Measurements from ENCODE around the gene MGAT4A. TPM values are rescaled to one million over a fixed set of nuclear protein-coding genes. Genes with fewer than 3 reads are reported as not detected.

MGAT4A gene
- total and polyA plus RNA-seq, 2 donors (not counting 1 experiment from before 2014, with no cell fraction given): 16.5 to 32.7 TPM

DNA sequence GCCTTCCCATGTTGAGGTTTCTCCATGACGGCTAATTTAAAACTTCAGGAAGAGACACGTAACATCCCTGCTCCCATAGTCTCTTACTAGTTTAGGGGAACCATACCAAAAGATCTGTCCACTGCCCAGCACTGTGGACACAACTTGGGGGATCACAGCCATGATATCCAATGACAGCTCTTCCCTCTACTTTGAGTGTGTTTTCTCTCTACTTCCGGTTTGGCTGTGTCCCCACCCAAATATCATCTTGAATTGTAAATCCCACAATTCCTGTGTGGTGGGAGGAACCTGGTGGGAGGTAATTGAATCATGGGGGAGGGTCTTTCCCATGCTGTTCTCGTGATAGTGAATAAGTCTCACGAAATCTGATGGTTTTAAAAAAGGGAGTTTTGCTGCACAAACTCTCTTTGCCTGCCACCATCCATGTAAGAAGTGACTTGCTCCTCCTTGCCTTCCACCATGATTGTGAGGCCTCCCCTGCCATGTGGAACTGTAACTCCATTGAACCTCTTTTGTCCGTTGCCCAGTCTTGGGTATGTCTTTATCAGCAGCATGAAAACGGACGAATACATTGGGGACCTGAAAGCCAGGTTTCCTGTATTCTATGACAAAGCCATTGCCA, 1.6 kb upstream of the MGAT4A start:
- Histone ChIP-seq H3K27me3 (replicated peaks in 1 of 4; ENCODE audit: control extremely low read depth in 1 of 4, control insufficient read depth in 3 of 4, insufficient read depth in 4 of 4, low read length in 3 of 4) (no peaks in the 10 kb centered on the region), H3K4me1 (ENCODE audit: control insufficient read depth in 2 of 2, insufficient read depth in 2 of 2, low read length in 2 of 2) (peaks cover 23 to 41% of the 10 kb centered on the region in 2 donors), H3K9ac (ENCODE audit: low read length) (no peak overlapping the region), H3K4me2 (replicated peaks; ENCODE audit: low read depth, low read length, poor library complexity, severe bottlenecking) (no peak overlapping the region), H3K4me3 (ENCODE audit: control extremely low read depth in 1 of 5, extremely low read depth in 1 of 5, insufficient read depth in 1 of 5, low read depth in 2 of 5, low read length in 4 of 5) (no peak overlapping the region), H2AFZ (ENCODE audit: insufficient read depth, low read depth, low read length, poor library complexity, severe bottlenecking) (no peak overlapping the region), H3K36me3 (replicated peaks in 1 of 2; ENCODE audit: control extremely low read depth in 1 of 2, control insufficient read depth in 1 of 2, extremely low read depth in 1 of 2, insufficient read depth in 2 of 2, low read length in 1 of 2) (no peaks in the 10 kb centered on the region), H3K79me2 (ENCODE audit: control insufficient read depth, insufficient read depth, low read length) (peaks cover 13% of the 10 kb centered on the region), H3K27ac (ENCODE audit: low read length in 2 of 2) (no peak overlapping the region), H4K20me1 (ENCODE audit: control insufficient read depth, insufficient read depth, low read length, poor library complexity, severe bottlenecking) (no peaks in the 10 kb centered on the region), H3K9me3 (ENCODE audit: control extremely low read depth in 1 of 3, control insufficient read depth in 2 of 3, insufficient read depth in 1 of 3, low read length in 2 of 3) (no peaks in the 10 kb centered on the region)
- Mint-ChIP-seq H3K4me3 (peak overlapping the region; percentile 93), H3K27ac (peak overlapping the region; percentile 72), H3K4me1 (peaks cover 43% of the 10 kb centered on the region), H3K9me3 (ENCODE audit: insufficient read depth) (no peaks in the 10 kb centered on the region), H3K27me3 (no peaks in the 10 kb centered on the region)
- ATAC-seq (ENCODE audit: low read depth): no peak
- POLR2A ChIA-PET: no interaction called here
- 97% methylated on average over 3 of the region's 8 CpGs for whole genome bisulfite sequencing (ENCODE audit: insufficient coverage)
- CTCF ChIA-PET: interaction anchor here (0.8 to 1.8 kb wide), 4 partner anchors 12 to 104 kb away, joined by 3 to 7 read pairs (median 4); no protein-coding TSS in a partner anchor
- TF ChIP-seq, protein P1, sequence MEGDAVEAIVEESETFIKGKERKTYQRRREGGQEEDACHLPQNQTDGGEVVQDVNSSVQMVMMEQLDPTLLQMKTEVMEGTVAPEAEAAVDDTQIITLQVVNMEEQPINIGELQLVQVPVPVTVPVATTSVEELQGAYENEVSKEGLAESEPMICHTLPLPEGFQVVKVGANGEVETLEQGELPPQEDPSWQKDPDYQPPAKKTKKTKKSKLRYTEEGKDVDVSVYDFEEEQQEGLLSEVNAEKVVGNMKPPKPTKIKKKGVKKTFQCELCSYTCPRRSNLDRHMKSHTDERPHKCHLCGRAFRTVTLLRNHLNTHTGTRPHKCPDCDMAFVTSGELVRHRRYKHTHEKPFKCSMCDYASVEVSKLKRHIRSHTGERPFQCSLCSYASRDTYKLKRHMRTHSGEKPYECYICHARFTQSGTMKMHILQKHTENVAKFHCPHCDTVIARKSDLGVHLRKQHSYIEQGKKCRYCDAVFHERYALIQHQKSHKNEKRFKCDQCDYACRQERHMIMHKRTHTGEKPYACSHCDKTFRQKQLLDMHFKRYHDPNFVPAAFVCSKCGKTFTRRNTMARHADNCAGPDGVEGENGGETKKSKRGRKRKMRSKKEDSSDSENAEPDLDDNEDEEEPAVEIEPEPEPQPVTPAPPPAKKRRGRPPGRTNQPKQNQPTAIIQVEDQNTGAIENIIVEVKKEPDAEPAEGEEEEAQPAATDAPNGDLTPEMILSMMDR (IDR thresholded peaks at IDR 0.05): no peak
- TF ChIP-seq EZH2 (IDR thresholded peaks at IDR 0.05; ENCODE audit: borderline replicate concordance, insufficient read depth, low read depth, low read length, poor library complexity, severe bottlenecking): no peak
- DNase-seq: no peak
- intact Hi-C loops (cut with micrococcal nuclease): loop anchor here (5.0 kb wide), 1 partner anchor 90 kb away; no protein-coding TSS in a partner anchor

- intact Hi-C loops (cut with micrococcal nuclease): loop anchor here (1.0 to 5.0 kb wide), 7 partner anchors 19 to 605 kb away; partner anchors contain the start of genes C2orf15, COA5, EIF5B and TXNDC9
- no peaks in the 10 kb centered on the region for H3K27me3 Mint-ChIP-seq
- H3K79me2 ChIP-seq (ENCODE audit: control insufficient read depth, insufficient read depth, low read length): peaks cover 13% of the 10 kb centered on the region
Observed at GRCh38 chr2:98731894-98732349, 990 bp upstream of the MGAT4A start.

More at GRCh38 chr2:98731894-98732349, 990 bp upstream of the MGAT4A start:
- ChIA-PET POLR2A (no interaction called here), CTCF (interaction anchor here (0.8 to 1.8 kb wide), 4 partner anchors 11 to 105 kb away, joined by 3 to 7 read pairs (median 4); no protein-coding TSS in a partner anchor)
- H3K4me3 ChIP-seq (ENCODE audit: control extremely low read depth in 1 of 5, extremely low read depth in 1 of 5, insufficient read depth in 1 of 5, low read depth in 2 of 5, low read length in 4 of 5): peak overlapping the region; percentile 45 to 94 (median 63)
- no peaks in the 10 kb centered on the region for H3K9me3 ChIP-seq (ENCODE audit: control extremely low read depth in 1 of 3, control insufficient read depth in 2 of 3, insufficient read depth in 1 of 3, low read length in 2 of 3)
- WGBS (ENCODE audit: insufficient coverage): 100% methylated on average over 1 of the region's 6 CpGs
- no peaks in the 10 kb centered on the region for H3K36me3 ChIP-seq (replicated peaks in 1 of 2; ENCODE audit: control extremely low read depth in 1 of 2, control insufficient read depth in 1 of 2, extremely low read depth in 1 of 2, insufficient read depth in 2 of 2, low read length in 1 of 2)
- H3K4me2 ChIP-seq (replicated peaks; ENCODE audit: low read depth, low read length, poor library complexity, severe bottlenecking): peak overlapping the region; percentile 95
- H4K20me1 ChIP-seq (ENCODE audit: control insufficient read depth, insufficient read depth, low read length, poor library complexity, severe bottlenecking): no peaks in the 10 kb centered on the region
- peaks cover 27 to 42% of the 10 kb centered on the region in 2 donors for H3K4me1 ChIP-seq (ENCODE audit: control insufficient read depth in 2 of 2, insufficient read depth in 2 of 2, low read length in 2 of 2)
- ATAC-seq (ENCODE audit: low read depth) (no peak), DNase-seq (no peak)
- peak overlapping the region; percentile 84 for H2AFZ ChIP-seq (ENCODE audit: insufficient read depth, low read depth, low read length, poor library complexity, severe bottlenecking)
- peak overlapping the region; percentile 81 for H3K9ac ChIP-seq (ENCODE audit: low read length)
- peak overlapping the region; percentile 91 for H3K27ac Mint-ChIP-seq
- H3K4me3 Mint-ChIP-seq: peak overlapping the region; percentile 93
- H3K9me3 Mint-ChIP-seq (ENCODE audit: insufficient read depth): no peaks in the 10 kb centered on the region
- TF ChIP-seq EZH2 (IDR thresholded peaks at IDR 0.05; ENCODE audit: borderline replicate concordance, insufficient read depth, low read depth, low read length, poor library complexity, severe bottlenecking): no peak
- TF ChIP-seq, protein P1 (IDR thresholded peaks at IDR 0.05): no peak
- no peaks in the 10 kb centered on the region for H3K27me3 ChIP-seq (replicated peaks in 1 of 4; ENCODE audit: control extremely low read depth in 1 of 4, control insufficient read depth in 3 of 4, insufficient read depth in 4 of 4, low read length in 3 of 4)
- peaks cover 50% of the 10 kb centered on the region for H3K4me1 Mint-ChIP-seq
- H3K27ac ChIP-seq (ENCODE audit: low read length in 2 of 2): peak overlapping the region; percentile 44 to 75
